HL-60 (cell line): ENCODE results near the gene PIM3.

Source experiments
- SPI1 ChIP-seq: IDR thresholded peaks from 2 replicates; pipeline ENCODE4 v1.6.1; 2012; ENCODE audit warnings: low read depth, mild to moderate bottlenecking, borderline replicate concordance
- TF ChIP-seq, protein P1 (sequence below): IDR thresholded peaks from one replicate; pipeline ENCODE4 v1.5.1; 2011; ENCODE audit warnings: low read length, control low read depth, inconsistent platforms; ENCODE audit not compliant: insufficient read depth
- TF ChIP-seq, protein P2 (sequence below): IDR thresholded peaks from 2 replicates; pipeline ENCODE4 v1.6.1; 2012; ENCODE audit warnings: low read depth; ENCODE audit not compliant: insufficient replicate concordance

GRCh38 chr22:49999063-49999945 is 38.7 kb downstream of the PIM3 start:
- TF ChIP-seq, protein P1, sequence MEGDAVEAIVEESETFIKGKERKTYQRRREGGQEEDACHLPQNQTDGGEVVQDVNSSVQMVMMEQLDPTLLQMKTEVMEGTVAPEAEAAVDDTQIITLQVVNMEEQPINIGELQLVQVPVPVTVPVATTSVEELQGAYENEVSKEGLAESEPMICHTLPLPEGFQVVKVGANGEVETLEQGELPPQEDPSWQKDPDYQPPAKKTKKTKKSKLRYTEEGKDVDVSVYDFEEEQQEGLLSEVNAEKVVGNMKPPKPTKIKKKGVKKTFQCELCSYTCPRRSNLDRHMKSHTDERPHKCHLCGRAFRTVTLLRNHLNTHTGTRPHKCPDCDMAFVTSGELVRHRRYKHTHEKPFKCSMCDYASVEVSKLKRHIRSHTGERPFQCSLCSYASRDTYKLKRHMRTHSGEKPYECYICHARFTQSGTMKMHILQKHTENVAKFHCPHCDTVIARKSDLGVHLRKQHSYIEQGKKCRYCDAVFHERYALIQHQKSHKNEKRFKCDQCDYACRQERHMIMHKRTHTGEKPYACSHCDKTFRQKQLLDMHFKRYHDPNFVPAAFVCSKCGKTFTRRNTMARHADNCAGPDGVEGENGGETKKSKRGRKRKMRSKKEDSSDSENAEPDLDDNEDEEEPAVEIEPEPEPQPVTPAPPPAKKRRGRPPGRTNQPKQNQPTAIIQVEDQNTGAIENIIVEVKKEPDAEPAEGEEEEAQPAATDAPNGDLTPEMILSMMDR: no peak
- no peak for TF ChIP-seq SPI1
- TF ChIP-seq, protein P2, sequence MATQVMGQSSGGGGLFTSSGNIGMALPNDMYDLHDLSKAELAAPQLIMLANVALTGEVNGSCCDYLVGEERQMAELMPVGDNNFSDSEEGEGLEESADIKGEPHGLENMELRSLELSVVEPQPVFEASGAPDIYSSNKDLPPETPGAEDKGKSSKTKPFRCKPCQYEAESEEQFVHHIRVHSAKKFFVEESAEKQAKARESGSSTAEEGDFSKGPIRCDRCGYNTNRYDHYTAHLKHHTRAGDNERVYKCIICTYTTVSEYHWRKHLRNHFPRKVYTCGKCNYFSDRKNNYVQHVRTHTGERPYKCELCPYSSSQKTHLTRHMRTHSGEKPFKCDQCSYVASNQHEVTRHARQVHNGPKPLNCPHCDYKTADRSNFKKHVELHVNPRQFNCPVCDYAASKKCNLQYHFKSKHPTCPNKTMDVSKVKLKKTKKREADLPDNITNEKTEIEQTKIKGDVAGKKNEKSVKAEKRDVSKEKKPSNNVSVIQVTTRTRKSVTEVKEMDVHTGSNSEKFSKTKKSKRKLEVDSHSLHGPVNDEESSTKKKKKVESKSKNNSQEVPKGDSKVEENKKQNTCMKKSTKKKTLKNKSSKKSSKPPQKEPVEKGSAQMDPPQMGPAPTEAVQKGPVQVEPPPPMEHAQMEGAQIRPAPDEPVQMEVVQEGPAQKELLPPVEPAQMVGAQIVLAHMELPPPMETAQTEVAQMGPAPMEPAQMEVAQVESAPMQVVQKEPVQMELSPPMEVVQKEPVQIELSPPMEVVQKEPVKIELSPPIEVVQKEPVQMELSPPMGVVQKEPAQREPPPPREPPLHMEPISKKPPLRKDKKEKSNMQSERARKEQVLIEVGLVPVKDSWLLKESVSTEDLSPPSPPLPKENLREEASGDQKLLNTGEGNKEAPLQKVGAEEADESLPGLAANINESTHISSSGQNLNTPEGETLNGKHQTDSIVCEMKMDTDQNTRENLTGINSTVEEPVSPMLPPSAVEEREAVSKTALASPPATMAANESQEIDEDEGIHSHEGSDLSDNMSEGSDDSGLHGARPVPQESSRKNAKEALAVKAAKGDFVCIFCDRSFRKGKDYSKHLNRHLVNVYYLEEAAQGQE: no peak
